Inflammatory macrophage treated with lipopolysaccharide for 4 hours (primary cell): ENCODE data around the gene PTMS.

Experiments used
- DNase-seq: peaks from one replicate; pipeline ENCODE4 v3.0.0-alpha.2; 2020

PTMS gene

GRCh38 chr12:6752921-6753771 lies 13.0 kb upstream of the PTMS start, which contains the start of gene MLF2:
TSS of gene MLF2 (minus strand) at chr12:6753141. CDS start at chr12:6752334, 807 bp downstream.
- DNase-seq = peak; percentile 99

DNA sequence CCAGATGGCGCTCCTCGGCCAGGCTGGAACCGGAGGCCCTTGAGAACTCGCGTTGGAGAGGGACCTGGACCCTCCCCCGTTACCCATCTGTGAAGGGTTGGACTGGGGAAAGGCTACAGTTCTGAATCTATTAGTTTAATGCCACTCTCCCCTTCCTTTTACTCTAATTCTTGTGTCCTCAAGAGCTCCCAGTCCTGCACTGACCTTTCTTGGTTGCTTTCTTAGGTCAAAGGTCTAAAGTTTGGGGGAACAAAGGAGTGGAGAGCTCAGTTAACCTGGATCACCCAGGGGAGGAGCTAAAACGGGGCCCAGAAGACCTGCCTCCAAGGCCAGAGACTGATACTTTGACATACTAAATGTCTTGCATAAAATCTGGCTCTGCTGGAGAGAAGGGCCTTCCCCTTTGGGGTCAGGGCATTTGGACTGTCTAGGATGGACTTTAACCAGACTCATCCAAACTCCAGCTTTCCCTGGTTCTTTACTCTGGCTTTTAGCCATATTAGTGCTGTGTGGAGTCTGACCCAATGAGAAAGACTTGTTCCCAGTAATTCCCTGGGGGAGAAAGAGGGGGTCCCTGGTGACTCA lies 12.3 kb upstream of the PTMS start:
- peak; percentile 44 for DNase-seq

GRCh38 chr12:6754411-6754810 lies 11.8 kb upstream of the PTMS start:
- DNase-seq = peak; percentile 73

GRCh38 chr12:6757028-6757690 lies 9.0 kb upstream of the PTMS start:
- DNase-seq = no peak

GRCh38 chr12:6758506-6759095 lies 7.6 kb upstream of the PTMS start:
- peak; percentile 46 for DNase-seq

DNA sequence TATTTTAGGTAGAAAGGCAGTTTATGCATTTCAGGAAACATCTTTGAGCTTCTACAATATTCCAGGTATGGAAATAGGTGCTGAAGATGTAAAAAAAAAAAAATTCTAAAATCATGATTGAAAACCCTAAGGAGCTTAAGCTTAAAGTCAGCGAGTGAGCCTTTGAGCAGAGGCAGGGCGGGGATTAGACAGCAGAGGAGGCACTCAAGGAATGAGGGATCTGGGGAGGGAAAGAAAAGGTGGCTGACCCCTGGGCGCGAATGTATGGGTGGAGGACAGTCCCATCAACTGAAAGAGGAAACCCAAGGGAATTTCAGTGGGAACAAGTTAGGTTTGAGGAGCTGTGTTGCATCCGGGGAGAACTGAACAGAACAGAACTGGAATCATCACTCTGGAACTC lies 6.4 kb upstream of the PTMS start:
- DNase-seq = no peak

DNA sequence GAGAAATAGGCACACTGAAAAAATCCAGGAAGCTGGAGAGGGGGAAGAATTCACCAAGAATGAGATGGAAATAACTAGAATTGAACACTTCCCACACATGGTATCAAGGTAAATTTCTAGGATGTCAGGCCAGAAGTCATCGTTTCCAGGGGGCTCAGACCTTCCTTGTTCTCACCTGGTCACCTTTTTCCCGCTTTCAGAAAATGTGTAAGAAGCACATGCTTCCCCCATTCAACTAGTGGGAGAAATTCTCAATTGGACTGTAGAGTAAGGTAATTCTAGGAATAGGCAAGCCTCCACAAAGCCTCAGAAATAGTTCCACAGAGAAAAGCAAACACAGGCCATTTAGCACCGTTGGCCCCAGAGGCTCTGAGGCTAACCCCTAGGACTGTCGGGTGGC lies 2.8 kb upstream of the PTMS start:
- no peak for DNase-seq

- DNase-seq = peak; percentile 83
These were observed 1.9 kb upstream of the PTMS start for GRCh38 chr12:6764011-6764828.

GRCh38 chr12:6765048-6765633 lies 1.0 kb upstream of the PTMS start:
- DNase-seq = no peak

DNA sequence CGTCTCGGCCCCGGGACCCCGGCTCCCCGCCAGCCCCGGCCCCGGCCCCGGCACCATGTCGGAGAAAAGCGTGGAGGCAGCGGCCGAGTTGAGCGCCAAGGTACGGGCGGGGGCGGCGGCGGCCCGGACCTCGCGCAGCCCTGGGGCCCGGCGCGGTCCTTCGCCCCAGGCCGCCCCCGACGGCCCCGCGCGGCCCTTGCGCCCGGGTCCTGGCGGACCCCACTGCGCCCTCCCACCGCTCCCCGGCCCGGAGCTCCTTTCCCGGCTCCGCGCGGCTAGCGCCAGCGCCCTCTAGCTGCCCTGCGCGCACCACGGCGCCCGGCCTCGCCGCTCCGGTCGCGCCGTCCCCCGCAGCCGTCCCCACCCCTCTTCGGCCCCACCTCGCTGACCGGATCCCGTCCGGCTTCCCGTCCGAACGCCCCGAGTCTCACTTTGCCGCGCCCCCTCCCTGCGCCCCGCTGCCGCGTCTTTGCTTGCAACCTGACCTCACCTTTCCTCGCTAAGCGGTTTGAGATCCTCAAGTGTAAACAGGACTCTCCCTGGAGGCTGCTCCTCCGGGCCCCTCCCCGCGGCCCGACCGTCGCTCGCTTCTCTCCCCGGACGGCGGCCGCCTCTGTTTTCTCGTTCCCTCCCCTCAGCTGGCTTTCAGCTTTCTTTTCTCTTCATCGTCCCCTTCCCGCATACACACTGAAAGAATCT lies 637 bp downstream of the PTMS start:
- peak; percentile 71 for DNase-seq

GRCh38 chr12:6767353-6768319 lies 1.5 kb downstream of the PTMS start:
- no peak for DNase-seq

DNA sequence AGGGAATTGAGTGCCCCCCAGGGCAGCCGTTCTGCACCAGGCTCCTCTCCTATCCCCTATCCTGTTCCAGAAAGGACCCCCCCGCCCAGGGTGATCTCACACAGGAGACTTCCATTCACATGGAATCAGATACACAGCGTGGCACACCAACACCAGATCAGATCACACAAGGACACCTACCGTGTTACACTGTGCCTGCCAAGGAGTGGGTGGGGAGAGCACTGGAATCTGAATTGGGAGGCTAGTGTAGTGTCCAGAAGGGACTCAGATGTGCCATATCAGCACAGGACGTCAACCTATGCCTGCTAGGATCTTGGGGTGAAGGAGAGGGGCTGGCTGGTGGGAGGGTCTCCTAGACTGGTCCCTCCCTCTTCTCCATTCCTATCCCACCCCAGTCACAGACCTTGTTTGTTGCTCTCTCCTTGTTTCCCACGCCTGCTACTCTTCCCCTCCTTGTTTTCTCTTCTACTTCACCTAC lies 2.3 kb downstream of the PTMS start:
- no peak for DNase-seq

DNA sequence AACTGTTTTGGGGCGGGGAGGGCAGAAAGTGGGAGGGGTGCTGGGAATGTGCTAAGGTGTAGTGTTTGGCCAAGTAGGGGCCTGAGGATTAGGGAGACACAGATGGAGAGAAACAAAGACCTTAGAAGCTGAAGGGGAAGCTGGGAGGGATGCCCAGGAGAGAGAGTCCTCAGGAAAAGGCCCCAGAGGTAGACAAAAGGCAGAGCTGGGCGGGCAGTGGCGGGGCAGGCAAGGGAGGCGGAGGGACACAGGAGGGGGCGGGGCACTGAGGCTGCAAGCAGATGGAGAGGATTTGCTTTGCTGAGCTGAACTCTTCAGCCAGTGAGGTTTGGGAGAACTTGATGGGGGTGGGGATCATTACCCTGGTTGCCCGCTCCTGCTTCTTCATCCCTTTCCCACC lies 2.8 kb downstream of the PTMS start:
- no peak for DNase-seq

DNA sequence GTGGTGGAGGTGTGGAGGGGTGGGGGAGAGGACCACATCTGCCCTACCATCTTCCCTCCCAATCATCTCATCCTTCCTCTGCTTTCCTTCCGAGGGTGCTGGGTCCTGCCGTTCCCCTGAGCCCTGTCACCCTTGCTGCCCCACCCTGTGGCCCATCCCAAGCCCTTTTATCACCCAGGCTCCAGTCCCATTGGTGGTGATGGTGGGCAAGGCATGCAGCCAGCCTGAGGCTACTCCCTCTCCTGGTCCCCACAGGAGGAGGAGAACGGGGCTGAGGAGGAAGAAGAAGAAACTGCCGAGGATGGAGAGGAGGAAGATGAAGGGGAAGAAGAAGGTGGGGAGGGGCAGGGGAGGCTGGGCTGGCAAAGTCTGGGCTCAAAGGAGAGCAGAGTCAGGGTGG lies 3.5 kb downstream of the PTMS start:
- DNase-seq = no peak

DNA sequence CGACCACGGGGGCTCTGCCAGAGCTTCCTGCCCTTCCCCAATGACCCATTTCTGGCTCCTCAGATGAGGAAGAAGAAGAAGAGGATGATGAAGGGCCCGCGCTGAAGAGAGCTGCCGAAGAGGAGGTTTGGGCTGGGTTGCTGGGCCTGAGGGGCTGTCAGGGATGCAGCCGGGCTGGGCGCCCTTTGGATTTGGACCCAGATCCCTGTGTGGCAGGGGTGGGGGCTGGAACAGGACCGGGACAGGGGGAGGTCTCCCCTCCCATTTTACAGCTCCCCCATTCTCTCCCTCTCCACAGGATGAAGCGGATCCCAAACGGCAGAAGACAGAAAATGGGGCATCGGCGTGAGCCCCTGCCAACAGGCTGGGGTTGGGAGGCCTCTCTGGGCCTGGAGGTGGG lies 3.9 kb downstream of the PTMS start:
- DNase-seq = no peak

- DNase-seq = no peak
These were observed 4.4 kb downstream of the PTMS start for GRCh38 chr12:6770600-6770999.

- peak; percentile 72 for DNase-seq
These were observed 4.9 kb downstream of the PTMS start for GRCh38 chr12:6771091-6771495.

DNA sequence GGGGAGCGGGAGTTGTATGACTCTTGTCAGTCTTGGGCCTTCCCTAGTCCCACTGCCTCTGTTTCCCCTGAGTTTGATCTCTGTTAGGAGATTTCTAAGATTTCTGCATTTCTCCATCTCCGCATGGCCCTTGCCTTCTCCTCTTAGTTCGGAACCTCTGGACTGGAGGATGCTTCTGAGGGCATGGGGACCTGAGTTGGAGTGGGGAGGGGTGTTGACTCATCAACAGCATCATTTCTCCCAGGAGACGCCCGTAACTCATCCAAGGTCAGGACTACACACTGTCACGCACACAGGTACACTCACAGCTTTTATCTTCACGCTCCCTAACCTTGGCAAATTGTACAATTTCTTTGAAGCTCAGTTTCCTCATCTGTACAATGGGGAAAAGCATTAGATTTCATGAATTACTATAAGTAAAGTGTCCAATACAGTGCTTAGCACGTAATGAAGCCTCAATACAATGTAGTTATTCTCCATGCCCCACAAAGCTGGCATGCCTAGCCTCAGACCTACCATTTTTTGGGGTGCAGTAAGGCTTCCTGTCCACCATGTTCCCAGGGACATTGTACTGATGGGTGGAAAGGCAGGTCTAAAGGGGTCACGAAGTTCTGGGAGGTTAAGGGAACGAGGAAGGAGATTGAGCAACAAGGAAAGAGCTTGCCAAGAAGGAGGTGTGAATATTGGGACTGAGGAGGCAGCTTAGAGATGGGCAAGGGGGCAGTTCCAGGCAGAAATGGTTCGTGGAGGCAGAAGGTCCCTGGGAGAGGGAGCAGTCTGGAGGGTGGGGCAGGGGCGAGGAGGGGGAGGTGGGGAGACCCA lies 5.6 kb downstream of the PTMS start:
- no peak for DNase-seq

- DNase-seq = peak; percentile 27
These were observed 6.2 kb downstream of the PTMS start, which contains the start of gene LAG3 for GRCh38 chr12:6772331-6772695. TSS of gene LAG3 (plus strand) at chr12:6772520. CDS start at chr12:6772853, 333 bp downstream.
